A549 (cell line): ENCODE measurements around the gene ARAP2. TPM values are rescaled to one million over a fixed set of nuclear protein-coding genes. Genes with fewer than 3 reads are reported as not detected.

Source experiments
- ATAC-seq, 2 experiments: fragments of 200-7000 bp in 1 of 2; fragments of >200 bp in 1 of 2; cut with Nextera tagmentation in 1 of 2; cut with Tn5 transposase in 1 of 2; 3 replicates each; pipeline versions ENCODE4 v1.8.0 to v1.9.1; 2018 to 2020; ENCODE audit warnings: mild to moderate bottlenecking in 1 of 2, moderate library complexity in 1 of 2
- CTCF ChIA-PET: fragments of 300-600 bp; sonication (Branson Sonifier 250); formaldehyde crosslinking; extraction: SDS; loops from one replicate; lab custom pipeline; 2021; ENCODE audit warnings: antibody characterized with exemption, inconsistent platforms; lab: Yijun Ruan, JAX
- POLR2A ChIA-PET: fragments of 350-600 bp; formaldehyde crosslinking; extraction: SDS; loops from one replicate; lab custom pipeline; 2021; ENCODE audit warnings: antibody characterized with exemption, inconsistent platforms; lab: Yijun Ruan, JAX
- DNase-seq, 2 experiments: peaks; one replicate each; pipeline versions ENCODE4 v3.0.0 to v3.0.0-alpha.2; 2011 to 2016; ENCODE audit warnings: low read depth in 1 of 2, low spot score in 1 of 2
- FAIRE-seq: peaks from 2 replicates; lab custom pipeline; 2011; peaks lifted over from hg19 to GRCh38; lab: Jason Lieb, UNC
- H3K27ac ChIP-seq, 2 experiments: fragments of >200 bp; sonication (Bioruptor Twin); formaldehyde crosslinking; 3 replicates each; pipeline ENCODE4 v1.5.1; 2016 to 2017
- H3K4me1 ChIP-seq: fragments of >200 bp; sonication (Bioruptor Twin); formaldehyde crosslinking; 3 replicates; pipeline ENCODE4 v1.6.1; 2016
- H3K4me2 ChIP-seq: fragments of >200 bp; sonication (Bioruptor Twin); formaldehyde crosslinking; 3 replicates; pipeline ENCODE4 v1.6.1; 2016
- H3K4me3 ChIP-seq: fragments of >200 bp; sonication (Bioruptor Twin); formaldehyde crosslinking; 3 replicates; pipeline ENCODE4 v1.5.1; 2016
- H3K9me3 ChIP-seq: fragments of >200 bp; sonication (Bioruptor Twin); formaldehyde crosslinking; 3 replicates; pipeline ENCODE4 v1.6.1; 2016
- CBX2 ChIP-seq: fragments of 200-600 bp; sonication (generic); IDR thresholded peaks from 2 replicates; pipeline ENCODE4 v1.6.1; 2016; ENCODE audit warnings: low read depth, mild to moderate bottlenecking, borderline replicate concordance
- CHD2 ChIP-seq: fragments of 150-350 bp; IDR thresholded peaks from 2 replicates; pipeline ENCODE4 v1.6.1; 2014; ENCODE audit warnings: low read length; ENCODE audit not compliant: partially characterized antibody
- EHF ChIP-seq: fragments of 250-450 bp; sonication (Bioruptor Pico); IDR thresholded peaks from 2 replicates; pipeline ENCODE4 v1.5.0; 2020; ENCODE audit warnings: mild to moderate bottlenecking
- ESRRA ChIP-seq: fragments of 150-350 bp; IDR thresholded peaks from 2 replicates; pipeline ENCODE4 v1.6.1; 2014; ENCODE audit warnings: mild to moderate bottlenecking, low read length, borderline replicate concordance
- FOSL2 ChIP-seq, 2 experiments: fragments of 450-650 bp in 1 of 2; fragments of >200 bp in 1 of 2; sonication (Bioruptor Twin) in 1 of 2; formaldehyde crosslinking; IDR thresholded peaks; 2 replicates each; pipeline versions ENCODE4 v1.5.0 to v1.6.1; 2016 to 2020; ENCODE audit warnings: mild to moderate bottlenecking in 1 of 2, moderate library complexity in 1 of 2
- FOXS1 ChIP-seq: fragments of 250-450 bp; sonication (Bioruptor Pico); IDR thresholded peaks from 2 replicates; pipeline ENCODE4 v1.5.0; 2020; ENCODE audit warnings: mild to moderate bottlenecking, moderate library complexity
- HDAC2 ChIP-seq: fragments of 200-600 bp; sonication (generic); IDR thresholded peaks from 2 replicates; pipeline ENCODE4 v1.6.1; 2016
- HOXB13 ChIP-seq: fragments of 250-450 bp; sonication (Bioruptor Pico); IDR thresholded peaks from 2 replicates; pipeline ENCODE4 v1.5.0; 2020; ENCODE audit warnings: low read depth, mild to moderate bottlenecking, moderate library complexity
- MAX ChIP-seq: IDR thresholded peaks from 2 replicates; pipeline ENCODE4 v1.6.1; 2012
- MYC ChIP-seq: IDR thresholded peaks from 2 replicates; pipeline ENCODE4 v1.6.1; 2012; ENCODE audit warnings: mild to moderate bottlenecking, inconsistent platforms, low read length, improper control_type of control experiment, borderline replicate concordance
- NFE2L2 ChIP-seq: fragments of 150-350 bp; conservative IDR thresholded peaks from 2 replicates; pipeline ENCODE4 v1.6.1; 2014; ENCODE audit warnings: low read length
- NR3C1 ChIP-seq: fragments of >200 bp; sonication (Bioruptor Twin); formaldehyde crosslinking; IDR thresholded peaks from 3 replicates; pipeline ENCODE4 v1.6.1; 2017
- PBX3 ChIP-seq: IDR thresholded peaks from 2 replicates; pipeline ENCODE4 v1.6.1; 2012
- POLR2AphosphoS2 ChIP-seq: conservative IDR thresholded peaks from 2 replicates; pipeline ENCODE4 v1.6.1; 2012; ENCODE audit warnings: low read length, improper control_type of control experiment, inconsistent platforms
- SMC3 ChIP-seq: fragments of >200 bp; sonication (Bioruptor Twin); formaldehyde crosslinking; IDR thresholded peaks from 3 replicates; pipeline ENCODE4 v1.6.1; 2018; ENCODE audit warnings: inconsistent platforms
- SREBF2 ChIP-seq: fragments of 450-650 bp; IDR thresholded peaks from 2 replicates; pipeline ENCODE4 v1.6.1; 2014; ENCODE audit warnings: mild to moderate bottlenecking, moderate library complexity
- TFCP2L1 ChIP-seq: fragments of 250-450 bp; sonication (Bioruptor Pico); IDR thresholded peaks from 2 replicates; pipeline ENCODE4 v1.5.0; 2021; ENCODE audit warnings: mild to moderate bottlenecking
- TP53 ChIP-seq: fragments of 250-450 bp; sonication (Bioruptor Pico); IDR thresholded peaks from 2 replicates; pipeline ENCODE4 v1.5.0; 2021; ENCODE audit warnings: mild to moderate bottlenecking, moderate library complexity
- ZFP36 ChIP-seq: fragments of 450-650 bp; IDR thresholded peaks from 2 replicates; pipeline ENCODE4 v1.6.1; 2014; ENCODE audit warnings: borderline replicate concordance; ENCODE audit not compliant: partially characterized antibody
- WGBS: methylation state at CpG from one replicate; pipeline ENCODE4 v1.1.6; 2017; ENCODE audit errors: missing lambda C conversion rate; 5-methylcytosine and 5-hydroxymethylcytosine counted together
- polyA plus RNA-seq, 4 experiments: library from polyadenylated mRNA; depleted of rRNA in 3 of 4; stranded (reverse); fragments of >200 nt; fragmentation: RNase III in 1 of 4; extraction: RNeasy Plus Mini Kit Qiagen cat#74134 plus additional on column Dnase treatment in 1 of 4; gene quantifications; 2 replicates in 3 of 4; 3 replicates in 1 of 4; pipeline ENCODE4 v1.2.3, GENCODE V29; 2011 to 2017
- TF ChIP-seq, protein P1 (sequence below): fragments of 150-350 bp; IDR thresholded peaks from 2 replicates; pipeline ENCODE4 v1.6.1; 2014; ENCODE audit warnings: low read depth, mild to moderate bottlenecking, low read length
- TF ChIP-seq, protein P2 (sequence below): fragments of >200 bp; sonication (Bioruptor Twin); formaldehyde crosslinking; IDR thresholded peaks from 2 replicates; pipeline ENCODE4 v1.6.1; 2016
- TF ChIP-seq, protein P3 (sequence below): fragments of 250-450 bp; sonication (Bioruptor Pico); IDR thresholded peaks from 2 replicates; pipeline ENCODE4 v1.5.0; 2021; ENCODE audit warnings: mild to moderate bottlenecking, moderate library complexity, borderline replicate concordance

Gene ARAP2
- polyA plus RNA-seq, 2 of the 4 experiments (the other 2 are of a cell fraction), result 0.34 to 0.75 TPM

- no peaks in the 10 kb centered on the region for H3K9me3 ChIP-seq
- TF ChIP-seq TFCP2L1 (CRISPR knock-in tag) (no peak), HDAC2 (no peak)
- TF ChIP-seq, protein P1, sequence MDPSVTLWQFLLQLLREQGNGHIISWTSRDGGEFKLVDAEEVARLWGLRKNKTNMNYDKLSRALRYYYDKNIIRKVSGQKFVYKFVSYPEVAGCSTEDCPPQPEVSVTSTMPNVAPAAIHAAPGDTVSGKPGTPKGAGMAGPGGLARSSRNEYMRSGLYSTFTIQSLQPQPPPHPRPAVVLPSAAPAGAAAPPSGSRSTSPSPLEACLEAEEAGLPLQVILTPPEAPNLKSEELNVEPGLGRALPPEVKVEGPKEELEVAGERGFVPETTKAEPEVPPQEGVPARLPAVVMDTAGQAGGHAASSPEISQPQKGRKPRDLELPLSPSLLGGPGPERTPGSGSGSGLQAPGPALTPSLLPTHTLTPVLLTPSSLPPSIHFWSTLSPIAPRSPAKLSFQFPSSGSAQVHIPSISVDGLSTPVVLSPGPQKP, result no peak
- CTCF ChIA-PET, result no interaction called here
- DNase-seq (no peak), ATAC-seq (no peak), FAIRE-seq (no peak)
- H3K4me1 ChIP-seq, result no peaks in the 10 kb centered on the region
- no peak overlapping the region for H3K4me3 ChIP-seq
- no peak overlapping the region for H3K4me2 ChIP-seq
- POLR2A ChIA-PET, result no interaction called here
- no peak overlapping the region for H3K27ac ChIP-seq
Observed at GRCh38 chr4:36173905-36174304, 70.4 kb downstream of the ARAP2 start.

DNA sequence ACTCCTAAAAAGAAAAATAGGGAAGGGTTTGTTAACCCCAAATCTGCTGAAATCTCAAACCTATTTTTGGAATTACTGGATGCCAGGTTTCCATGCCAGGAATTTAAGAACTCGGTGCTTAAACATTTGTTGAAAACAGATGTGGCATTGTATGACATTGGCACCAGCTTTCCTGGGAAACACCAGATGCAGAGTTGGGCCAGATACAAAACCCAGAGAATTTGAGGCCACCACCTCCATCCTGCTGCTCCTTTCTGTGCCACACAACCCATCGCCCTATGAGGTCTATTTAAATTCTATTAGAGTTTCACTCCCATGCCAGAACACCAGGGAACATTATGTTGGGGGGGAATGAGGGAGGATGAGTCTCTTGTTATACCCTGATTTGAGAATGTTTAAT lies 71.7 kb downstream of the ARAP2 start:
- Histone ChIP-seq H3K4me3 (no peak overlapping the region), H3K4me1 (no peaks in the 10 kb centered on the region), H3K9me3 (no peaks in the 10 kb centered on the region), H3K27ac (no peak overlapping the region), H3K4me2 (no peak overlapping the region)
- no peak for FAIRE-seq
- ATAC-seq, result no peak
- CTCF ChIA-PET, result no interaction called here
- WGBS, result 21% methylated on average over 2 of the region's 2 CpGs
- POLR2A ChIA-PET, result no interaction called here
- no peak for DNase-seq
- TF ChIP-seq CBX2 (no peak), HOXB13 (CRISPR knock-in tag) (no peak), PBX3 (no peak), SMC3 (no peak), ESRRA (no peak), ZFP36 (no peak), FOSL2 (IDR thresholded peaks at IDR 0.05) (no peak), FOSL2 (CRISPR knock-in tag; IDR thresholded peaks at IDR 0.05) (no peak), SREBF2 (no peak), CHD2 (no peak), MYC (no peak)
- TF ChIP-seq, protein P2, sequence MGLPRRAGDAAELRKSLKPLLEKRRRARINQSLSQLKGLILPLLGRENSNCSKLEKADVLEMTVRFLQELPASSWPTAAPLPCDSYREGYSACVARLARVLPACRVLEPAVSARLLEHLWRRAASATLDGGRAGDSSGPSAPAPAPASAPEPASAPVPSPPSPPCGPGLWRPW, result no peak

- no peak overlapping the region for H3K27ac ChIP-seq
- DNase-seq (no peak), ATAC-seq (no peak), FAIRE-seq (no peak)
- CTCF ChIA-PET, result no interaction called here
- no peak overlapping the region for H3K4me2 ChIP-seq
- H3K4me3 ChIP-seq, result no peak overlapping the region
- H3K9me3 ChIP-seq, result no peaks in the 10 kb centered on the region
- POLR2A ChIA-PET, result no interaction called here
- TF ChIP-seq NR3C1 (no peak), POLR2AphosphoS2 (no peak), FOXS1 (no peak), MAX (no peak), TP53 (CRISPR knock-in tag) (no peak), EHF (CRISPR knock-in tag) (no peak), NFE2L2 (no peak)
- TF ChIP-seq, protein P3, sequence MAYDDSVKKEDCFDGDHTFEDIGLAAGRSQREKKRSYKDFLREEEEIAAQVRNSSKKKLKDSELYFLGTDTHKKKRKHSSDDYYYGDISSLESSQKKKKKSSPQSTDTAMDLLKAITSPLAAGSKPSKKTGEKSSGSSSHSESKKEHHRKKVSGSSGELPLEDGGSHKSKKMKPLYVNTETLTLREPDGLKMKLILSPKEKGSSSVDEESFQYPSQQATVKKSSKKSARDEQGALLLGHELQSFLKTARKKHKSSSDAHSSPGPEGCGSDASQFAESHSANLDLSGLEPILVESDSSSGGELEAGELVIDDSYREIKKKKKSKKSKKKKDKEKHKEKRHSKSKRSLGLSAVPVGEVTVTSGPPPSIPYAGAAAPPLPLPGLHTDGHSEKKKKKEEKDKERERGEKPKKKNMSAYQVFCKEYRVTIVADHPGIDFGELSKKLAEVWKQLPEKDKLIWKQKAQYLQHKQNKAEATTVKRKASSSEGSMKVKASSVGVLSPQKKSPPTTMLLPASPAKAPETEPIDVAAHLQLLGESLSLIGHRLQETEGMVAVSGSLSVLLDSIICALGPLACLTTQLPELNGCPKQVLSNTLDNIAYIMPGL (CRISPR knock-in tag), result no peak
- TF ChIP-seq, protein P1, result no peak
- no peaks in the 10 kb centered on the region for H3K4me1 ChIP-seq
- WGBS, result 45% methylated on average over 6 of the region's 6 CpGs
Observed at GRCh38 chr4:36168127-36168878, 76.0 kb downstream of the ARAP2 start.
